CD4-positive, alpha-beta memory T cell (primary cell): ENCODE measurements around the gene MAP4K4. TPM values are rescaled to one million over a fixed set of nuclear protein-coding genes. Genes with fewer than 3 reads are reported as not detected.

Experiments
- CTCF ChIA-PET: fragments of 350-600 bp; sonication (Branson Sonifier 250); formaldehyde crosslinking; loops from one replicate; lab custom pipeline; 2021; ENCODE audit warnings: inconsistent platforms; ENCODE audit not compliant: partially characterized antibody; lab: Charles Lee
- POLR2A ChIA-PET: fragments of 350-600 bp; sonication (Branson Sonifier 250); formaldehyde crosslinking; loops from one replicate; lab custom pipeline; 2021; ENCODE audit not compliant: partially characterized antibody; lab: Charles Lee
- DNase-seq, 5 donors: peaks; one replicate each; pipeline versions ENCODE4 v3.0.0 to v3.0.0-alpha.2; 2020 to 2022; ENCODE audit warnings: mixed read lengths in 1 of 5
- H3K27ac ChIP-seq: one replicate; pipeline ENCODE4 v1.7.0; 2013; ENCODE audit warnings: low read depth, low read length
- H3K27me3 ChIP-seq: 2 replicates; pipeline ENCODE4 v1.7.0; 2013; ENCODE audit warnings: mild to moderate bottlenecking, low read length, moderate library complexity; ENCODE audit not compliant: insufficient read depth
- H3K36me3 ChIP-seq: 2 replicates; pipeline ENCODE4 v1.7.0; 2013; ENCODE audit warnings: mild to moderate bottlenecking, low read length, moderate library complexity; ENCODE audit not compliant: insufficient read depth
- H3K4me1 ChIP-seq: 2 replicates; pipeline ENCODE4 v1.7.0; 2013; ENCODE audit warnings: mild to moderate bottlenecking, low read length, moderate library complexity; ENCODE audit not compliant: insufficient read depth
- H3K4me3 ChIP-seq, 2 donors: one replicate each; pipeline ENCODE4 v1.7.0; 2013; ENCODE audit warnings: low read length in 2 of 2, mild to moderate bottlenecking in 1 of 2
- H3K9me3 ChIP-seq, 2 donors: one replicate each; pipeline ENCODE4 v1.7.0; 2013; ENCODE audit warnings: low read length in 2 of 2, control low read depth in 1 of 2; ENCODE audit not compliant: control insufficient read depth in 1 of 2
- H3K27ac Mint-ChIP-seq, 7 donors: one replicate each; pipeline ENCODE4 v1.8.0; 2020 to 2021; ENCODE audit warnings: mixed read lengths in 7 of 7, mild to moderate bottlenecking in 6 of 7, inconsistent platforms in 3 of 7, moderate library complexity in 3 of 7
- H3K27me3 Mint-ChIP-seq, 2 donors: one replicate each; pipeline ENCODE4 v1.8.0; 2020 to 2021; ENCODE audit warnings: mixed read lengths in 2 of 2
- H3K36me3 Mint-ChIP-seq, 2 donors: one replicate each; pipeline ENCODE4 v1.8.0; 2020 to 2021; ENCODE audit warnings: mixed read lengths in 2 of 2, inconsistent platforms in 1 of 2, mild to moderate bottlenecking in 1 of 2
- H3K4me1 Mint-ChIP-seq, 4 donors: one replicate each; pipeline ENCODE4 v1.8.0; 2020 to 2021; ENCODE audit warnings: mixed read lengths in 4 of 4, mild to moderate bottlenecking in 1 of 4
- H3K4me3 Mint-ChIP-seq, 8 donors: one replicate each; pipeline ENCODE4 v1.8.0; 2020 to 2021; ENCODE audit warnings: mixed read lengths in 8 of 8, mild to moderate bottlenecking in 7 of 8, moderate library complexity in 6 of 8, inconsistent platforms in 3 of 8
- H3K9me3 Mint-ChIP-seq, 8 donors: one replicate each; pipeline ENCODE4 v1.8.0; 2020 to 2021; ENCODE audit warnings: mixed read lengths in 8 of 8, mild to moderate bottlenecking in 5 of 8, inconsistent platforms in 3 of 8, moderate library complexity in 1 of 8
- intact Hi-C: fragments of 100-400 bp; cut with micrococcal nuclease; formaldehyde crosslinking; loops from one replicate; pipeline ENCODE4 v1.15.1; 2023
- polyA plus RNA-seq, 2 donors: library from polyadenylated mRNA; unstranded; fragments of 300-500 nt; fragmentation: Illumina TruSeq; gene quantifications; one replicate each; pipeline ENCODE4 v1.2.3, GENCODE V29; 2021
- total RNA-seq, 2 experiments: library from RNA; stranded (reverse); gene quantifications; one replicate each; pipeline ENCODE4 v1.2.3, GENCODE V29; 2021

The MAP4K4 gene
- total and polyA plus RNA-seq, 4 experiments from 2014 or later, result 2.4 to 114 (median 62.2) TPM

DNA sequence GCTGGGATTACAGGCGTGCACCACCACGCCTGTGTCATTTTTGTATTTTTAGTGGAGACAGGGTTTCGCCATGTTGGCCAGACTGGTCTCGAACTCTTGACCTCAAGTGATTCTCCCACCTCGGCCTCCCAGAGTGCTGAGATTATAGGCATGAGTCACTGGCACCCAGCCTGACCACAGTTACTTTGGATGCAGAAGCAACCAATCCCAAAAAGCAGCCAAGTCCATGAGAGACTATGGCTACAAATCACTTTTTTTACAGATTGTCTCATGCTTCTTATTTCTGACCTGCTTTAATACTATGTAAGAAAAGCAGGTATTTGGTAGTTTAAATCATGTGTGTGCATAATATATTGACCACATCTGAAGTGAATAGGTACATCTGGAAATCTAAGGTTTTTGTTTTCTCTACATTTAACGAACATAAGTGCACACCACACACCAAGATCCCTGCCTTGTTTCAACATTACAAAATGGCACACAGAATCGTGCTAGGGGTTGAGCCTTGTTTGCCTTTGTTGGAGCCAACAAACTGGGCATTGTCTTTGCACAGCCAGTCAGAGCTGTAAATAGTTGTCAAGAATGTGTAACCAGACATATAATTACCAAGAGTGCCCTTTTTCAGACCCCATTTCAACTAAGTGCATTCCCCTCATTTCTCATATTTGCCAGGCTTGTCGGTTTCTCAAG, 18.3 kb upstream of the MAP4K4 start:
- H3K4me1 Mint-ChIP-seq, result peaks cover 0 to 4% (median 0%) of the 10 kb centered on the region in 4 donors
- H3K4me3 Mint-ChIP-seq, result no peak overlapping the region
- ChIA-PET POLR2A (no interaction called here), CTCF (no interaction called here)
- Histone ChIP-seq H3K4me3 (no peak overlapping the region), H3K4me1 (no peaks in the 10 kb centered on the region), H3K27me3 (no peaks in the 10 kb centered on the region), H3K9me3 (no peaks in the 10 kb centered on the region), H3K27ac (no peak overlapping the region), H3K36me3 (no peaks in the 10 kb centered on the region)
- no peaks in the 10 kb centered on the region for H3K27me3 Mint-ChIP-seq
- H3K27ac Mint-ChIP-seq, result no peak overlapping the region
- H3K36me3 Mint-ChIP-seq, result peaks cover 0 to 4% of the 10 kb centered on the region in 2 donors
- no peak for DNase-seq
- intact Hi-C loops, result no loop called here
- peaks cover 0 to 3% (median 0%) of the 10 kb centered on the region in 8 donors for H3K9me3 Mint-ChIP-seq

DNA sequence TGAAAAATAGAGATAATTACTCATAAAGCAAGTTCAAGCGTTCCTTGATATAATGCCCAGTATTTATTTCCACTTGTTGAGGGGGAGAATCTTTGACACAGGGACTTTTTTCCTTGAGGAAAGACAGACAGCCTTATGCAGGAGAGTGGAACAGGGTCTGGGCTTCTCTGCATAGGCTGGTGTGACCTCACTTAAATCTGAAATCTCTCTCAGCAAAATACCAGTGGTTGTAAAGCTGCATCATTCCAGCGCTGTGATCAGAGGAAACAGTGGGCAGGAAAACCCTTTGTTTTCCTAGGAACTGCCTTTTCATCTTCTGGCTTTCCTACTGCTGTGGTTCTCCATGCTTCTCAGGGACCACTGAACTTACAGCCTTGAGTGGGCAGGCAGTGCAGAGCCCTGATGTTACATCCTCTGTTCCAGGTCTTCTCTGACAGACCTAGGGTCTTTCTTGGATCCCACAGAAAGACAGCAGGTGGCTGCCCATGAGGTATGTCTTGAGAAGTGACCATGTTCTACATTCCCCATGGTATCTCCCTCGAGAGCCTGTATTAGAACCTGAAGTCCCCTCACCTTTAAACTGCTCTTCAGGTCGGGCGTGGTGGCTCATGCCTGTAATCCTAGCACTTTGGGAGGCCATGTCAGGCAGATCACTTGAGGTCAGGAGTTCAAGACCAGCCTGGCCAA, 17.6 kb upstream of the MAP4K4 start:
- no peaks in the 10 kb centered on the region for H3K27me3 Mint-ChIP-seq
- Histone ChIP-seq H3K9me3 (no peaks in the 10 kb centered on the region), H3K27me3 (no peaks in the 10 kb centered on the region), H3K4me1 (no peaks in the 10 kb centered on the region), H3K4me3 (no peak overlapping the region), H3K27ac (no peak overlapping the region), H3K36me3 (no peaks in the 10 kb centered on the region)
- DNase-seq, result no peak
- no peaks in the 10 kb centered on the region for H3K9me3 Mint-ChIP-seq
- H3K27ac Mint-ChIP-seq, result no peak overlapping the region
- H3K4me3 Mint-ChIP-seq, result no peak overlapping the region
- H3K4me1 Mint-ChIP-seq, result peaks cover 0 to 4% (median 0%) of the 10 kb centered on the region in 4 donors
- ChIA-PET POLR2A (no interaction called here), CTCF (no interaction called here)
- intact Hi-C loops, result no loop called here
- H3K36me3 Mint-ChIP-seq, result peaks cover 0 to 4% of the 10 kb centered on the region in 2 donors

GRCh38 chr2:101682311-101682710, 15.2 kb upstream of the MAP4K4 start:
- H3K27me3 ChIP-seq, result no peaks in the 10 kb centered on the region
- Mint-ChIP-seq H3K36me3 (no peaks in the 10 kb centered on the region), H3K27me3 (no peaks in the 10 kb centered on the region), H3K4me3 (no peak overlapping the region), H3K4me1 (peaks cover 0 to 3% (median under 1%) of the 10 kb centered on the region in 4 donors), H3K9me3 (no peaks in the 10 kb centered on the region), H3K27ac (no peak overlapping the region)
- no peaks in the 10 kb centered on the region for H3K36me3 ChIP-seq
- no peaks in the 10 kb centered on the region for H3K4me1 ChIP-seq
- H3K27ac ChIP-seq, result no peak overlapping the region
- H3K4me3 ChIP-seq, result no peak overlapping the region
- intact Hi-C loops, result no loop called here
- DNase-seq, result no peak
- H3K9me3 ChIP-seq, result no peaks in the 10 kb centered on the region
- ChIA-PET POLR2A (interaction anchor here (1.2 kb wide), 1 partner anchor 17 kb away, joined by 4 read pairs; no protein-coding TSS in a partner anchor), CTCF (no interaction called here)

DNA sequence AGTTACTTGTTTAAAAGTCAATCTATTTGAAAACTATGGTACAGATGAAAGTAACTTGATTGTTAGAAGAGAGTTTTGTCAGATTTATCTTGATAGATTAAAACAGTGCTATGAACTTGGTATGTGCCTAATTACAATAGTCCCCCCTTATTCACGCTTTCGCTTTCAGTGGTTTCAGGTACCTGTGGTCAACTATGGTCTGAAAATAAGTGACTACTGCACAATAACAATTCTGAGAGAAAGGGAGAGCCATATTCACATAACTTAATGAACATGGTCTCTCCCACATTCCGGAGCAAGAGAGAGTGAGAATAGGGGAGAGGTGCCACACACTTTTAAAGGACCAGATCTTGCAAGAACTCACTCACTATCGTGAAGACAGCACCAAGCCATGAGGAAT, 13.2 kb upstream of the MAP4K4 start:
- Histone ChIP-seq H3K4me3 (no peak overlapping the region), H3K36me3 (no peaks in the 10 kb centered on the region), H3K27ac (no peak overlapping the region), H3K4me1 (no peaks in the 10 kb centered on the region), H3K27me3 (no peaks in the 10 kb centered on the region), H3K9me3 (no peaks in the 10 kb centered on the region)
- Mint-ChIP-seq H3K4me1 (peaks cover 0 to 3% (median under 1%) of the 10 kb centered on the region in 4 donors), H3K4me3 (no peak overlapping the region), H3K27ac (no peak overlapping the region), H3K27me3 (no peaks in the 10 kb centered on the region), H3K9me3 (no peaks in the 10 kb centered on the region), H3K36me3 (no peaks in the 10 kb centered on the region)
- DNase-seq, result no peak
- intact Hi-C loops, result no loop called here
- CTCF ChIA-PET, result no interaction called here
- POLR2A ChIA-PET, result no interaction called here

- CTCF ChIA-PET, result interaction anchor here (0.7 to 1.5 kb wide), 2 partner anchors 138 to 217 kb away, joined by 3 to 4 read pairs; no protein-coding TSS in a partner anchor
- no peaks in the 10 kb centered on the region for H3K27me3 Mint-ChIP-seq
- no peak overlapping the region for H3K4me3 Mint-ChIP-seq
- peak overlapping the region in 1 of 7 donors; percentile 76 for H3K27ac Mint-ChIP-seq
- peaks cover 11 to 19% (median 15%) of the 10 kb centered on the region in 4 donors for H3K4me1 Mint-ChIP-seq
- H3K9me3 Mint-ChIP-seq, result no peaks in the 10 kb centered on the region
- H3K36me3 Mint-ChIP-seq, result no peaks in the 10 kb centered on the region
- Histone ChIP-seq H3K27ac (no peak overlapping the region), H3K4me3 (no peak overlapping the region), H3K27me3 (no peaks in the 10 kb centered on the region), H3K4me1 (peaks cover 14% of the 10 kb centered on the region), H3K9me3 (no peaks in the 10 kb centered on the region), H3K36me3 (no peaks in the 10 kb centered on the region)
- intact Hi-C loops, result no loop called here
- POLR2A ChIA-PET, result interaction anchor here (0.9 kb wide), 1 partner anchor 9 kb away, joined by 3 read pairs; the partner anchor contains the start of gene MAP4K4
- DNase-seq, result no peak
These were observed 9.2 kb upstream of the MAP4K4 start for GRCh38 chr2:101688261-101688660.

DNA sequence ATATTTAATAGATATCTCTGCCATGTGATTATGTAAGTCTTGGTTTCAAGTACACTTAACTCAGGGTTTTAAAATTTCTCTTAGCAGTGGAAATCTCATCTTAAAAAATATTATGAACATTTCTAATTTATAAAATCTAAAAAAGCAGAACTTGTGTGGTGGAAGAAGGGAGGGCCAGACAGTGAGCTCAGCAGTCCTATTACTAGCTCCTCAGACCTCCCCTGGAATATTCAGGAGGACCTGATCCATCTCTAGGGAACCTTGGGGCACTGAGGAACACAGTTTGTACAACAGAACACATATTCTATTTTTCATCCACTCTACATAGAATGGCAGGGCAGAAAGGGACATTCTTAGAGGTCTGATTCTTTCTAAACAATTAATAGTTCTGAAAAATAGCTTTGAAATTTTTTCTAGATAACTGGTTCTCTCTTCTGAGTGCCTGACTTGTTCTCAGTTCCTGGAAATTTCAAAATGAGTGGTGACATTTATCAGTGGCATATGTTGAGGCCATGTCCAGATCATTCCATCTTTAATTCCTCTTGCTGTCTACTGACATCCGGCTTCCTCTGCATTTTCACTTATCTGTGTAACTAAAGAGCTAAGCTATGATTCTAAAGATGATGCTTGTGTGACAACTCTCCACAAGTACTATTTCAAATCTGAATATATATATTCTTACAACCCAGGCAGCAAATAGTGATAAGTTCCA, 8.2 kb upstream of the MAP4K4 start:
- Histone ChIP-seq H3K36me3 (no peaks in the 10 kb centered on the region), H3K27me3 (no peaks in the 10 kb centered on the region), H3K4me3 (no peak overlapping the region), H3K27ac (no peak overlapping the region), H3K9me3 (no peaks in the 10 kb centered on the region), H3K4me1 (peaks cover 14% of the 10 kb centered on the region)
- no peak for DNase-seq
- no peaks in the 10 kb centered on the region for H3K27me3 Mint-ChIP-seq
- no peaks in the 10 kb centered on the region for H3K36me3 Mint-ChIP-seq
- H3K27ac Mint-ChIP-seq, result peak overlapping the region in 4 of 7 donors; percentile 6 to 48 (median 30)
- no peaks in the 10 kb centered on the region for H3K9me3 Mint-ChIP-seq
- CTCF ChIA-PET, result interaction anchor here (0.7 to 1.5 kb wide), 3 partner anchors 36 to 218 kb away, joined by 3 to 4 read pairs (median 3); no protein-coding TSS in a partner anchor
- H3K4me1 Mint-ChIP-seq, result peaks cover 11 to 19% (median 18%) of the 10 kb centered on the region in 4 donors
- intact Hi-C loops, result no loop called here
- POLR2A ChIA-PET, result interaction anchor here (0.6 to 1.5 kb wide), 3 partner anchors 8 to 31 kb away, joined by 3 read pairs; partner anchors contain the start of gene MAP4K4
- H3K4me3 Mint-ChIP-seq, result no peak overlapping the region
